ENCODE data around the gene PLEKHF1. TPM values are rescaled to one million over a fixed set of nuclear protein-coding genes. Genes with fewer than 3 reads are reported as not detected.

The PLEKHF1 gene
- total RNA-seq, 1 donor from 2014 or later, result 29.4 TPM

DNA sequence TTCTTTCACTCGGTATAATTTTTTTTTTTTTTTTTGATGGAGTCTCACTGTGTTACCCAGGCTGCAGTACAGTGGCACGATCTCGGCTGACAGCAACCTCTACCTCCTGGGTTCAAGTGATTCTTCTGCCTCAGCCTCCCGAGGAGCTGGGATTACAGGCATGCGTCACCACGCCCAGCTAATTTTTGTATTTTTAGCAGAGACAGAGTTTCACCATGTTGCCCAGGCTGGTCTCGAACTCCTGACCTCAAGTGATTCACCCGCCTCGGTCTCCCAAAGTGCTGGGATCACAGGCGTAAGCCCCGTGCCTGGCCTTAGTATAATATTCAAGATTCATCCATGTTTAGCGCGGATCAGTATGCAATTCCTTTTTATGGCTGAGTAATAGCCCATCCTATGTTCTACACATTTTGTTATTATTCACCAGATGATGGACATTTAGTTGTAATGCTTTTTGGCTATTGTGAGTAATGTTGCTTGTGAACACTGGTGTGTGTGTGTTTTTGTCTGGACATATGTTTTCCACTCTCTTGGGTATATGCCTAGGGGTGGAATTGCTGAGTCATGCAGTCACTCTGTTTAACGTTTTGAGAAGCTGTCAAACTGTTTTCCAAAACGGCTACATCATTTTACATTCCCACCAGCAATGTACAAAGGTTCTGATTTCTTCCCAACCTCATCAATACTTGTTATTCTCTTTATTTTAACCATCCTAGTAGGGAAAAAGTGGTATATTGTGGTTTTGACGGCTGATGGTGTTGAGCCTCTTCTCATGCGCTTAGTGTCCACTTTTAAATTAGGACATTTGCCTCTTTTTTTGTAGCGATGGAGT, 22.9 kb downstream of the PLEKHF1 start:
- H3K27me3 Mint-ChIP-seq (ENCODE audit: low read depth), result no peaks in the 10 kb centered on the region
- peak overlapping the region; percentile 77 for H3K4me3 Mint-ChIP-seq (ENCODE audit: unreplicated experiment)
- peaks cover 60% of the 10 kb centered on the region for H3K4me1 Mint-ChIP-seq (ENCODE audit: low read depth)
- peaks cover 3% of the 10 kb centered on the region for H3K36me3 Mint-ChIP-seq (ENCODE audit: low read depth)
- no peak for TF ChIP-seq CTCF (IDR thresholded peaks at IDR 0.05)
- peak overlapping the region; percentile 100 for H3K27ac Mint-ChIP-seq (ENCODE audit: unreplicated experiment)
- H3K9me3 Mint-ChIP-seq (ENCODE audit: low read depth), result peaks cover 2% of the 10 kb centered on the region
- DNase-seq (ENCODE audit: low spot score), result no peak

DNA sequence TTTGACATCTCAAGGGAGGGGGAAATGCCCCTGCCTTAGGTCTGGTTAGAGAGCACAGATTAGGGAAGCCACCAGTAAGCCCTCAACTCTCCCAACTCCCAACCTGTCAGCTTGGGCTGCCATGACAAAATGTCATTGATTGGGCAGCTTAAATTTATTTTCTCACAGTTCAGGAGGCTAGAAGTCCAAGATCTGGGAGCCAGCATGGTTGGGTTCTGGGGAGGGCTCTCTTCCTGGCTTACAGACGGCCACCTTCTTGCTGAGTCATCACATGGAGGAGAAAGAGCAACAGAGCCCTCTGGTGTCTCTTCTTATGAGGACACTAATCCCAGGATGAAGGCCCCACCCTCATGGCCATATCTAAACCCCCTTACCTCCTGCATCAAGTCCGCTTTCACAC, 25.6 kb downstream of the PLEKHF1 start:
- peaks cover 3% of the 10 kb centered on the region for H3K36me3 Mint-ChIP-seq (ENCODE audit: low read depth)
- H3K27ac Mint-ChIP-seq (ENCODE audit: unreplicated experiment), result peak overlapping the region; percentile 49

GRCh38 chr19:29694161-29694560, 28.9 kb downstream of the PLEKHF1 start:
- Mint-ChIP-seq H3K27ac (ENCODE audit: unreplicated experiment) (peak overlapping the region; percentile 87), H3K36me3 (ENCODE audit: low read depth) (peaks cover 3% of the 10 kb centered on the region), H3K9me3 (ENCODE audit: low read depth) (peaks cover 2% of the 10 kb centered on the region), H3K27me3 (ENCODE audit: low read depth) (no peaks in the 10 kb centered on the region), H3K4me1 (ENCODE audit: low read depth) (peaks cover 29% of the 10 kb centered on the region), H3K4me3 (ENCODE audit: unreplicated experiment) (no peak overlapping the region)
- TF ChIP-seq CTCF (IDR thresholded peaks at IDR 0.05), result no peak
- no peak for DNase-seq (ENCODE audit: low spot score)

More for the DNA sequence above, 25.6 kb downstream of the PLEKHF1 start:
- H3K9me3 Mint-ChIP-seq (ENCODE audit: low read depth), result peaks cover 2% of the 10 kb centered on the region
- H3K4me3 Mint-ChIP-seq (ENCODE audit: unreplicated experiment), result no peak overlapping the region
- H3K4me1 Mint-ChIP-seq (ENCODE audit: low read depth), result peaks cover 58% of the 10 kb centered on the region
- TF ChIP-seq CTCF (IDR thresholded peaks at IDR 0.05), result peak; percentile 82
- H3K27me3 Mint-ChIP-seq (ENCODE audit: low read depth), result no peaks in the 10 kb centered on the region
- DNase-seq (ENCODE audit: low spot score), result no peak

GRCh38 chr19:29694669-29695627, 29.7 kb downstream of the PLEKHF1 start:
- Mint-ChIP-seq H3K36me3 (ENCODE audit: low read depth) (no peaks in the 10 kb centered on the region), H3K4me3 (ENCODE audit: unreplicated experiment) (no peak overlapping the region), H3K4me1 (ENCODE audit: low read depth) (peaks cover 24% of the 10 kb centered on the region), H3K9me3 (ENCODE audit: low read depth) (no peaks in the 10 kb centered on the region), H3K27ac (ENCODE audit: unreplicated experiment) (peak overlapping the region; percentile 87), H3K27me3 (ENCODE audit: low read depth) (no peaks in the 10 kb centered on the region)
- no peak for DNase-seq (ENCODE audit: low spot score)
- peak; percentile 91 for TF ChIP-seq CTCF (IDR thresholded peaks at IDR 0.05)
